ENCODE data around the gene LZTS2.
A peak's percentile ranks its signal among the peaks of the same experiment; 100 is the strongest.

The LZTS2 gene

GRCh38 chr10:101018600-101019439 is 19.2 kb downstream of the LZTS2 start:
- ATAC-seq (replicated peaks) = peak; percentile 81
- Mint-ChIP-seq H3K27me3 (peaks cover 58 to 69% of the 10 kb centered on the region in 2 donors), H3K4me1 (ENCODE audit: low read depth in 2 of 2) (peaks cover 13 to 16% of the 10 kb centered on the region in 2 donors), H3K9me3 (no peaks in the 10 kb centered on the region), H3K36me3 (ENCODE audit: insufficient read depth) (peaks cover 7% of the 10 kb centered on the region), H3K4me3 (no peak overlapping the region), H3K27ac (no peak overlapping the region)
- DNase-seq = peak; percentile 68 to 71 (median 68)

DNA sequence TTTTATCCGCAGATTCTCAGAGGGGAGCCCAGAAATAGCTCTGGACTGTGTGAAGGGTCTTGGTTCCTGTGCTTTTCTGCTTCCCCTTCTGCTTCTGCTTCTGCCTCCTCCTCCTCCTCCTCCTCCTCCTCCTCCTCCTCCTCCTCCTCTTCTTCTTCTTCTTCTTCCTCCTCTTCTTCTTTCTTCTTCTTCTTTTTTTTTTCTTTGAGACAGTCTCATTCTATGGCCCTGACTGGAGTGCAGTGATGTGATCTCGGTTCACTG is 19.8 kb downstream of the LZTS2 start:
- DNase-seq = no peak
- no peak overlapping the region for H3K27ac Mint-ChIP-seq
- H3K4me1 Mint-ChIP-seq (ENCODE audit: low read depth in 2 of 2) = peaks cover 8 to 11% of the 10 kb centered on the region in 2 donors
- peaks cover 58 to 69% of the 10 kb centered on the region in 2 donors for H3K27me3 Mint-ChIP-seq
- no peak for ATAC-seq (replicated peaks)
- H3K4me3 Mint-ChIP-seq = peak overlapping the region in 1 of 2 donors; percentile 17
- peaks cover 5% of the 10 kb centered on the region for H3K36me3 Mint-ChIP-seq (ENCODE audit: insufficient read depth)
- H3K9me3 Mint-ChIP-seq = no peaks in the 10 kb centered on the region

- no peaks in the 10 kb centered on the region for H3K9me3 Mint-ChIP-seq
- DNase-seq = no peak
Observed at GRCh38 chr10:101020427-101021075, 20.9 kb downstream of the LZTS2 start.

DNA sequence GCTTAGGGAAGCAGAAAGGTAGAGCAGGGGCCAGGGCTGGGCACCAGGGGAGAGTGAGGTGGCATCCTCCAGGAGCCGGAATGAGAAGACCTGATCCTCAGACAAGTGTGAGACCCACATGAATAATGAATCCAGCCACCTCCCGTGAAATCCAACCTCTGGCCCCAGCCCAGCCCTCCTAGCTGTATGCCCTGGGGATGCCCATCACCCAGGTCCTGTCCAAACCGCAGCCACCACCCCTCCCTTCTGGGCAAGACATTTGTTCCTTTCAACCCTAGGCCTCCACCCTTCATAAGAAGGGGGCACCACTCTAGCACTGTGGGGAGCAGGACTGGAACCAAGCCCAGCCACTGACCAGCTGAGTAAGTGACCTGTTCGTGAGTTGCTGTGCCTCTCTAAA is 21.6 kb downstream of the LZTS2 start:
- H3K4me3 Mint-ChIP-seq = no peak overlapping the region
- H3K27ac Mint-ChIP-seq = no peak overlapping the region
- H3K27me3 Mint-ChIP-seq = peaks cover 44 to 51% of the 10 kb centered on the region in 2 donors
- DNase-seq (no peak), ATAC-seq (replicated peaks) (no peak)
- peaks cover 7% of the 10 kb centered on the region for H3K36me3 Mint-ChIP-seq (ENCODE audit: insufficient read depth)
- peaks cover 6 to 7% of the 10 kb centered on the region in 2 donors for H3K4me1 Mint-ChIP-seq (ENCODE audit: low read depth in 2 of 2)
- no peaks in the 10 kb centered on the region for H3K9me3 Mint-ChIP-seq

More at GRCh38 chr10:101020427-101021075, 20.9 kb downstream of the LZTS2 start:
- Mint-ChIP-seq H3K4me1 (ENCODE audit: low read depth in 2 of 2) (peaks cover 6 to 7% of the 10 kb centered on the region in 2 donors), H3K4me3 (no peak overlapping the region), H3K27ac (no peak overlapping the region), H3K27me3 (peaks cover 50 to 58% of the 10 kb centered on the region in 2 donors), H3K36me3 (ENCODE audit: insufficient read depth) (peaks cover 7% of the 10 kb centered on the region)
- no peak for ATAC-seq (replicated peaks)

DNA sequence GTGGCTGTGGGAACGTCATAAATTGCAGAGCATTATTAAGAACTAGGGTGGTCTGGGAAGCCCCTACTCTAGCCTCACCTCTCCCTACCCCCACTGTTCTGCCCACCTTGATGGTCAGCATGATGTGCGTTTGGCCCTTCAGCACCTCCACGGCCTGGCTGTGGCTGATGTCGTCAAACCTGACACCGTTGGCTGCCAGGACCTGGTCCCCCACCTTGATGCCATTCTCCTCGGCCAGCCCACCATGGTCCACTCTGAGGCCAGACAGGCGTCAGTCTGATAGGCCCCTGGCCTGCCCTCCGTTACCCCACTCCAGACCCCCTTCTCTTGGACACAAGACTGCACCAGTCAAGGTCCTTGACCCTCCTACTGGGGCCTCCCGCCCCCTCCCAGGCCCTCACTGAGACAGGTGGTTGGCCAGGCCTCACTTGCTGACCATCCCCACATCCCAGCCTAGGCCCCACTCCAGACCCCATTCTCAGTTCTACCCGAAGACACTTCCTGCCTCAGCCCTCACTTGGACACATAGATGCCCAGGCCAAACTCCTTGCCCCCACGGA is 22.2 kb downstream of the LZTS2 start:
- Mint-ChIP-seq H3K4me1 (ENCODE audit: low read depth in 2 of 2) (peaks cover 6 to 7% of the 10 kb centered on the region in 2 donors), H3K9me3 (no peaks in the 10 kb centered on the region), H3K36me3 (ENCODE audit: insufficient read depth) (peaks cover 7% of the 10 kb centered on the region), H3K4me3 (no peak overlapping the region), H3K27ac (no peak overlapping the region), H3K27me3 (peaks cover 39 to 46% of the 10 kb centered on the region in 2 donors)
- DNase-seq (no peak), ATAC-seq (replicated peaks) (no peak)

- Mint-ChIP-seq H3K27me3 (peaks cover 25 to 33% of the 10 kb centered on the region in 2 donors), H3K36me3 (ENCODE audit: insufficient read depth) (peaks cover 7% of the 10 kb centered on the region), H3K9me3 (no peaks in the 10 kb centered on the region), H3K4me1 (ENCODE audit: low read depth in 2 of 2) (peaks cover 6 to 7% of the 10 kb centered on the region in 2 donors), H3K4me3 (no peak overlapping the region), H3K27ac (no peak overlapping the region)
- DNase-seq (no peak), ATAC-seq (replicated peaks) (no peak)
Observed at GRCh38 chr10:101022967-101023705, 23.5 kb downstream of the LZTS2 start.

DNA sequence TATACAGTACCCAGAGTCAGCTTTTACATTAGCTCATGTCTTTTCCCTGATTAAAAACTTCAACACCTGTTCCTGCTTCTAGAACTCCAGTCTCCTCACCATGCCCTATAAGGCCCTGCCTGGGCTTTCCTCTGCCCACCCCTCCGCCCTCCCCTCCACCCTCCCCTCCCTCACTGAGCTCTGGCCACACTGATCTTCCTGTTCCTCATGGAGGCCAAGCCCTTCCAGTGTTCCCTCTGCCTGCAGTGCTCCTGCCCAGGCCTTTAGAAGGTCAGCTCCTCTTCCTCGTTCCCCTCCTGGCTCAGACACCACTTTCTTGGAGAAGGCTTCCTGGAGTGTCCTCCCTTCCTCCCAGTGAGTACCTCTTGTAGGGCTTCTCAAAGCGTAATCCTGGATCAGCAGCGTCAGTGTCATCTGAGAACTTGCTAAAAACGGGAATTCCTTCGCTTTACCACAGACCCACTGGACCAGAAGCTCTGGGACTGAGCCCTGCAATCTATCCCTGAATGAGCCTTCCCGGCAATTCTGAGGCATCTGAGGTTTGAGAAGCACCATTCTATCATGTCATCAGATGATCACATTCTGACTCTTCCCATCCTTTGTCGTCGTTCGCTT is 27.6 kb downstream of the LZTS2 start:
- Mint-ChIP-seq H3K4me3 (no peak overlapping the region), H3K9me3 (no peaks in the 10 kb centered on the region), H3K4me1 (ENCODE audit: low read depth in 2 of 2) (peaks cover 8 to 10% of the 10 kb centered on the region in 2 donors), H3K27me3 (peaks cover 0 to 14% of the 10 kb centered on the region in 2 donors), H3K36me3 (ENCODE audit: insufficient read depth) (peaks cover 14% of the 10 kb centered on the region), H3K27ac (no peak overlapping the region)
- DNase-seq (no peak), ATAC-seq (replicated peaks) (no peak)

DNA sequence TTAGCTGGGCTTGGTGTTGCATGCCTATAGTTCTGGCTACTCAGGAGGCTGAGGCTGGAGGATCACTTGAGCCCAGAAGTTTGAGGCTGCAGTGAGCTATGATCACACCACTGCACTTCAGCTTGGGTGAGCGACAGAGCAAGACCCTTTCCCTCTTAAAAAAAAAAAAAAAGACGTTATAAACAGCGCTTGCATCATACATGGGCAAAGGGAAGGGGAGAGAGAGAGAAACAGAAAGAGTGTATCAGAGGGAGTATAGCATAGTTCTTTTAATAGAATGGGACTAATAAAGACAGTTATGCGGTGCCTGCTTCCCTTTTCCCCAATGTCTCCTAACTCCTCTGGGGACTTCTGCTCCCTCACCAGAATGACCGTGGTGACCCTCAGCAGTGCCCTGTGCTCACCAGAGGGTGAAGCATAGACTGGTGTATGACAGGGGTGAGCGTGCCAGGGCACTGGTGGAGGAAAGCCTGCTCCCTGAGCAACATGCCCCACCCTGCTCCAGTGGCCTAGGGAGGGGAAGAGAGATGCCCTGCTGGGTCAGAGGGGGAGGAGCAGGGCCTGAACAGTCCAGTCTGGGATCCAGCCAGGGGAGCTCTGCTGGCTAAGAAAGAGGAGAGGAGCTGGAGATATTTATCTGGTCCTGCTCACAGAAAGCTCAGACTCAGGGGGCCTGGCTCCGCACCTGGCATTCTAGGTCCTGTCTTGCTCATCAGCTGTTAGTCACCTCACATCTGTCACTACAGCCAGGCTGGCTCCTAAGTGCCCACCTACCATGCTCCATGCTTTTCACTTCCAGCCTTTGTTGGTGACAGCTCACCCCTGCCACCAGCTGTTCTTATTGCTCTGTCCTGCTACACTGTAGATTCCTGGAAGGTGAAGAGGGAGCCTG is 29.1 kb downstream of the LZTS2 start:
- Mint-ChIP-seq H3K27me3 (peaks cover 0 to 11% of the 10 kb centered on the region in 2 donors), H3K36me3 (ENCODE audit: insufficient read depth) (peaks cover 14% of the 10 kb centered on the region), H3K4me3 (no peak overlapping the region), H3K27ac (no peak overlapping the region), H3K9me3 (no peaks in the 10 kb centered on the region), H3K4me1 (ENCODE audit: low read depth in 2 of 2) (peaks cover 20 to 22% of the 10 kb centered on the region in 2 donors)
- DNase-seq (no peak), ATAC-seq (replicated peaks) (no peak)

DNA sequence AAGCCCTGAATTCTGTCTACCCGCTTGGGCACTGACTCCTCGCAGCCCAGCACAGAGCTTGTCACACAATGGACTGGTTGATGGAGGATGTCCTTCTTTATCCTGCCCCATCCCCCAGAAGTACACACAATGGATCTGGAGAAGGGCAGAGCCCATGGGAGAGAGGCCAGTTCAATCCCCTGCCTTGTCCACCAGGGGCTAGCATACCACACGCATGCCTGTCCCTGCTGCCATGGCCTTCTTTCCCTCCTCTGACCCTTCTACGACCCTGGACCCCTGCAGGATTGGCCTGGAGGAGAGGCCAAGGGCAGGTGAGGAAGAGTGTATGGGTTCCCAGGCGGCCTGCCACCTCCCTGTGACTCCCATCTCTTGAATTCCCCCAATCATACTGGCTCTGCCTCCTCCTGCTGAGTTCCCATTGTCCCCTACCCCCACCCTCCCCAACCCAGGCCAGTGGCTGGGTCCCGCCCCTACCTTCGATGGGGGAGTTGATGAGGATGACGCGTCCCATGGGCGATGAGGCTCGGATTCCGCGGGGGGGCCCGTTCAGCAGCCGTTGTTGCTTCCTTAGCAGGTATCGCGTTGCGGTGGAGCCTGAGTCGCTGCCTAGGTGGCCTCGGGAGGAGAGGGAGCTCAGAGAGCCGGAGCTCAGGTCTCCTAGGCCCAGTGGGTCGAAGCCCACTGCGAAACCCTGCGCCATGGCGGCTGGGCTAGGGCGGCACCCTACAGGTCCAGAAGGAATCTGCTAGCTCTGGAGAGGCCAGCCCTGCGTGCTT is 30.1 kb downstream of the LZTS2 start:
- no peaks in the 10 kb centered on the region for H3K9me3 Mint-ChIP-seq
- no peak overlapping the region for H3K27ac Mint-ChIP-seq
- ATAC-seq (replicated peaks) (no peak), DNase-seq (no peak)
- H3K4me3 Mint-ChIP-seq = peak overlapping the region; percentile 83 to 89
- peaks cover 0 to 11% of the 10 kb centered on the region in 2 donors for H3K27me3 Mint-ChIP-seq
- H3K4me1 Mint-ChIP-seq (ENCODE audit: low read depth in 2 of 2) = peaks cover 20 to 24% of the 10 kb centered on the region in 2 donors
- H3K36me3 Mint-ChIP-seq (ENCODE audit: insufficient read depth) = peaks cover 16% of the 10 kb centered on the region

- DNase-seq (no peak), ATAC-seq (replicated peaks) (no peak)
- Mint-ChIP-seq H3K9me3 (no peaks in the 10 kb centered on the region), H3K36me3 (ENCODE audit: insufficient read depth) (peaks cover 15% of the 10 kb centered on the region), H3K27me3 (peaks cover 0 to 11% of the 10 kb centered on the region in 2 donors), H3K27ac (peak overlapping the region; percentile 93 to 99), H3K4me1 (ENCODE audit: low read depth in 2 of 2) (peaks cover 20 to 24% of the 10 kb centered on the region in 2 donors), H3K4me3 (peak overlapping the region; percentile 83 to 89)
Observed at GRCh38 chr10:101030496-101031127, 31.0 kb downstream of the LZTS2 start.

- Mint-ChIP-seq H3K27ac (peak within 1 kb of the TSS; percentile 93 to 99), H3K4me3 (peak within 1 kb of the TSS; percentile 83 to 89), H3K36me3 (ENCODE audit: insufficient read depth) (peaks cover 22% of the 10 kb centered on the region), H3K4me1 (ENCODE audit: low read depth in 2 of 2) (peaks cover 20 to 24% of the 10 kb centered on the region in 2 donors), H3K27me3 (peaks cover 0 to 11% of the 10 kb centered on the region in 2 donors), H3K9me3 (no peaks in the 10 kb centered on the region)
- ATAC-seq (replicated peaks) (peak; percentile 77), DNase-seq (peak; percentile 95 to 96 (median 95))
Observed at GRCh38 chr10:101031128-101031795, 31.7 kb downstream of the LZTS2 start, which contains the start of the genes PDZD7 and SFXN3. Gene PDZD7 (minus strand): TSS chr10:101031129. CDS start chr10:101030219, 910 bp downstream. Gene SFXN3 (plus strand): TSS chr10:101031234. CDS start chr10:101034695, 3,461 bp downstream.
